CD4-positive, CD25-positive, alpha-beta regulatory T cell (primary cell): Measurements from ENCODE around the gene TAF4. TPM values are rescaled to one million over a fixed set of nuclear protein-coding genes. Genes with fewer than 3 reads are reported as not detected.

Experiments used
- ATAC-seq, 2 donors: fragments of 150-1000 bp; cut with Tn5 transposase; one replicate each; pipeline ENCODE4 v1.10.0; 2021; ENCODE audit warnings: low read depth in 2 of 2, moderate number of reproducible peaks in 2 of 2, moderate library complexity in 1 of 2
- DNase-seq, 3 donors: peaks; one replicate each; pipeline versions ENCODE4 v3.0.0 to v3.0.0-alpha.2; 2012 to 2022; ENCODE audit warnings: mixed read lengths in 1 of 3
- H3K27ac ChIP-seq: one replicate; pipeline ENCODE4 v1.7.0; 2013; ENCODE audit warnings: mild to moderate bottlenecking, low read length; ENCODE audit not compliant: insufficient read depth, poor library complexity, severe bottlenecking
- H3K27me3 ChIP-seq: one replicate; pipeline ENCODE4 v1.7.0; 2013; ENCODE audit warnings: low read length; ENCODE audit not compliant: control insufficient read depth, insufficient read depth
- H3K36me3 ChIP-seq: one replicate; pipeline ENCODE4 v1.7.0; 2013; ENCODE audit warnings: mild to moderate bottlenecking, low read length, moderate library complexity; ENCODE audit not compliant: control insufficient read depth, insufficient read depth
- H3K4me1 ChIP-seq: 2 replicates; pipeline ENCODE4 v1.7.0; 2013; ENCODE audit warnings: mild to moderate bottlenecking, low read length; ENCODE audit not compliant: insufficient read depth, control insufficient read depth, poor library complexity, severe bottlenecking
- H3K4me3 ChIP-seq: one replicate; pipeline ENCODE4 v1.7.0; 2013; ENCODE audit warnings: low read depth, mild to moderate bottlenecking, low read length, moderate library complexity
- H3K9me3 ChIP-seq, 2 experiments: 1 replicate in 1 of 2; 2 replicates in 1 of 2; pipeline ENCODE4 v1.7.0; 2013; ENCODE audit warnings: low read length in 2 of 2, mild to moderate bottlenecking in 1 of 2, moderate library complexity in 1 of 2; ENCODE audit not compliant: control insufficient read depth in 2 of 2
- H3K27ac Mint-ChIP-seq, 3 donors: one replicate each; pipeline ENCODE4 v1.8.0; 2020 to 2022; ENCODE audit warnings: mild to moderate bottlenecking in 3 of 3, mixed read lengths in 3 of 3, moderate library complexity in 2 of 3
- H3K27me3 Mint-ChIP-seq: one replicate; pipeline ENCODE4 v1.8.0; 2022; ENCODE audit warnings: mild to moderate bottlenecking, mixed read lengths
- H3K36me3 Mint-ChIP-seq: one replicate; pipeline ENCODE4 v1.8.0; 2020; ENCODE audit warnings: mixed read lengths
- H3K4me1 Mint-ChIP-seq, 4 donors: one replicate each; pipeline ENCODE4 v1.8.0; 2020 to 2022; ENCODE audit warnings: mixed read lengths in 4 of 4, mild to moderate bottlenecking in 1 of 4
- H3K4me3 Mint-ChIP-seq, 4 donors: one replicate each; pipeline ENCODE4 v1.8.0; 2020 to 2022; ENCODE audit warnings: mild to moderate bottlenecking in 4 of 4, mixed read lengths in 4 of 4, moderate library complexity in 3 of 4
- H3K9me3 Mint-ChIP-seq, 7 donors: one replicate each; pipeline ENCODE4 v1.8.0; 2020 to 2022; ENCODE audit warnings: mixed read lengths in 7 of 7, mild to moderate bottlenecking in 3 of 7, moderate library complexity in 2 of 7
- polyA plus RNA-seq, 4 donors: library from polyadenylated mRNA; unstranded; fragments of 300-500 nt; fragmentation: Illumina TruSeq; gene quantifications; one replicate each; pipeline ENCODE4 v1.2.3, GENCODE V29; 2021
- total RNA-seq: library from RNA; stranded (reverse); gene quantifications from one replicate; pipeline ENCODE4 v1.2.3, GENCODE V29; 2022

The TAF4 gene
- total and polyA plus RNA-seq, 5 donors from 2014 or later, result 0.76 to 20.4 (median 0.91) TPM

GRCh38 chr20:62020935-62021701 lies 44.6 kb downstream of the TAF4 start:
- no peaks in the 10 kb centered on the region for H3K27me3 ChIP-seq
- no peak overlapping the region for H3K27ac ChIP-seq
- peaks cover 9% of the 10 kb centered on the region for H3K36me3 Mint-ChIP-seq
- H3K4me1 Mint-ChIP-seq, result peaks cover 14 to 39% (median 29%) of the 10 kb centered on the region in 4 donors
- H3K36me3 ChIP-seq, result no peaks in the 10 kb centered on the region
- peak overlapping the region in 1 of 3 donors; percentile 83 for H3K27ac Mint-ChIP-seq
- H3K27me3 Mint-ChIP-seq, result no peaks in the 10 kb centered on the region
- H3K9me3 Mint-ChIP-seq, result no peaks in the 10 kb centered on the region
- ATAC-seq, result no peak
- H3K4me3 Mint-ChIP-seq, result peak overlapping the region in 1 of 4 donors; percentile 83
- no peaks in the 10 kb centered on the region for H3K9me3 ChIP-seq
- no peak overlapping the region for H3K4me3 ChIP-seq
- no peaks in the 10 kb centered on the region for H3K4me1 ChIP-seq
- no peak for DNase-seq

GRCh38 chr20:62019881-62020492 lies 45.7 kb downstream of the TAF4 start:
- no peaks in the 10 kb centered on the region for H3K27me3 Mint-ChIP-seq
- Histone ChIP-seq H3K4me3 (no peak overlapping the region), H3K4me1 (no peaks in the 10 kb centered on the region), H3K27ac (no peak overlapping the region), H3K36me3 (no peaks in the 10 kb centered on the region), H3K27me3 (no peaks in the 10 kb centered on the region), H3K9me3 (no peaks in the 10 kb centered on the region)
- H3K4me3 Mint-ChIP-seq, result no peak overlapping the region
- peaks cover 5 to 32% (median 20%) of the 10 kb centered on the region in 4 donors for H3K4me1 Mint-ChIP-seq
- H3K9me3 Mint-ChIP-seq, result no peaks in the 10 kb centered on the region
- H3K27ac Mint-ChIP-seq, result peak overlapping the region in 2 of 3 donors; percentile 46 to 83
- ATAC-seq (no peak), DNase-seq (no peak)
- no peaks in the 10 kb centered on the region for H3K36me3 Mint-ChIP-seq

DNA sequence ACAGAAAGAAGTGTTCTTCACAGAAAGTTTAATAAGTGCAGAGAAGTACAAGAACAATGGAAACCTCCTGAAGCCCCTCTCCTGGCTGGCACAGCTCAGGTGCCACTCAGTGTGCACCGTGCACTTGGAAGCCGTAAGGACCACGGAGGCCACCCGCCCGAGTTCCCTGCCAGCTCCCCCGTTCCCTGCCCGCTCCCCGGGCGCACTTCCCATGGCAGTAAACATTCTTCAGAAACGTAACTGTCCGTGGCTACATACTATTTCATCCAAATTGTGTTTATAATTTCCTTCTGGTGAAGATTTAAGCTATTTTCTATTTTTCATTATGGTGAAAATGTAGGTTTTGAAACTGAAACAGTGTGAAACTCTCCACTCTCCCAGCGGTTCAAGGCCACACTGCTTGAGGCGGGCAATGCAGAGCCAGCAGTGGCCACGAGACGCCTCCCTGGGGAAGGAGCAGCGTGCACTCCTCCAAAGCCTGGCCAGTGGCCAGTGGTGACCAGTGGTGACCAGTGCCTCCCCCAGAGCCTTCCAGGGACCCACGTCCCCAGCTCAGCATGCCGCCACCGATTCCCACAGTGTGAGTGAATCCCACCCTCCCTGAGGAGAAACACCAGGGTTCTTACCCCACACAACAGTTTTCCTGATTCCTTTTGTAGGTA lies 46.4 kb downstream of the TAF4 start:
- H3K27ac Mint-ChIP-seq, result peak overlapping the region in 1 of 3 donors; percentile 71

GRCh38 chr20:62018437-62019143 lies 47.1 kb downstream of the TAF4 start:
- Histone ChIP-seq H3K4me1 (no peaks in the 10 kb centered on the region), H3K9me3 (no peaks in the 10 kb centered on the region), H3K27ac (no peak overlapping the region), H3K4me3 (no peak overlapping the region), H3K27me3 (no peaks in the 10 kb centered on the region), H3K36me3 (no peaks in the 10 kb centered on the region)
- Mint-ChIP-seq H3K36me3 (no peaks in the 10 kb centered on the region), H3K27me3 (no peaks in the 10 kb centered on the region), H3K4me1 (peaks cover 4 to 28% (median 15%) of the 10 kb centered on the region in 4 donors), H3K9me3 (no peaks in the 10 kb centered on the region), H3K4me3 (no peak overlapping the region), H3K27ac (no peak overlapping the region)
- DNase-seq, result no peak
- ATAC-seq, result no peak

More for the DNA sequence above, 46.4 kb downstream of the TAF4 start:
- Histone ChIP-seq H3K27ac (no peak overlapping the region), H3K36me3 (no peaks in the 10 kb centered on the region), H3K4me1 (no peaks in the 10 kb centered on the region), H3K9me3 (no peaks in the 10 kb centered on the region), H3K27me3 (no peaks in the 10 kb centered on the region), H3K4me3 (no peak overlapping the region)
- Mint-ChIP-seq H3K27me3 (no peaks in the 10 kb centered on the region), H3K9me3 (no peaks in the 10 kb centered on the region), H3K36me3 (no peaks in the 10 kb centered on the region), H3K4me1 (peaks cover 4 to 28% (median 17%) of the 10 kb centered on the region in 4 donors), H3K4me3 (no peak overlapping the region)
- ATAC-seq (no peak), DNase-seq (no peak)

GRCh38 chr20:62015540-62016288 lies 50.0 kb downstream of the TAF4 start:
- H3K36me3 Mint-ChIP-seq, result peaks cover 5% of the 10 kb centered on the region
- no peaks in the 10 kb centered on the region for H3K27me3 ChIP-seq
- no peak overlapping the region for H3K4me3 Mint-ChIP-seq
- ATAC-seq (no peak), DNase-seq (no peak)
- H3K4me3 ChIP-seq, result no peak overlapping the region
- H3K27me3 Mint-ChIP-seq, result no peaks in the 10 kb centered on the region
- no peaks in the 10 kb centered on the region for H3K9me3 Mint-ChIP-seq
- H3K27ac Mint-ChIP-seq, result peak overlapping the region in 2 of 3 donors; percentile 46 to 81
- H3K27ac ChIP-seq, result no peak overlapping the region
- no peaks in the 10 kb centered on the region for H3K9me3 ChIP-seq
- H3K4me1 ChIP-seq, result no peaks in the 10 kb centered on the region
- peaks cover 10 to 25% (median 16%) of the 10 kb centered on the region in 4 donors for H3K4me1 Mint-ChIP-seq
- H3K36me3 ChIP-seq, result peaks cover 15% of the 10 kb centered on the region

GRCh38 chr20:62014889-62015537 lies 50.7 kb downstream of the TAF4 start:
- Mint-ChIP-seq H3K4me3 (no peak overlapping the region), H3K9me3 (no peaks in the 10 kb centered on the region), H3K27ac (no peak overlapping the region), H3K4me1 (peaks cover 10 to 20% (median 14%) of the 10 kb centered on the region in 4 donors), H3K27me3 (no peaks in the 10 kb centered on the region), H3K36me3 (peaks cover 5% of the 10 kb centered on the region)
- Histone ChIP-seq H3K36me3 (peaks cover 15% of the 10 kb centered on the region), H3K27ac (no peak overlapping the region), H3K4me3 (no peak overlapping the region), H3K9me3 (no peaks in the 10 kb centered on the region), H3K4me1 (no peaks in the 10 kb centered on the region), H3K27me3 (no peaks in the 10 kb centered on the region)
- ATAC-seq (no peak), DNase-seq (no peak)

GRCh38 chr20:62014488-62014775 lies 51.2 kb downstream of the TAF4 start:
- Histone ChIP-seq H3K9me3 (no peaks in the 10 kb centered on the region), H3K4me3 (no peak overlapping the region), H3K27me3 (no peaks in the 10 kb centered on the region), H3K4me1 (no peaks in the 10 kb centered on the region), H3K36me3 (peaks cover 18% of the 10 kb centered on the region), H3K27ac (no peak overlapping the region)
- no peaks in the 10 kb centered on the region for H3K9me3 Mint-ChIP-seq
- no peaks in the 10 kb centered on the region for H3K27me3 Mint-ChIP-seq
- H3K4me3 Mint-ChIP-seq, result no peak overlapping the region
- H3K27ac Mint-ChIP-seq, result no peak overlapping the region
- no peak for ATAC-seq
- H3K4me1 Mint-ChIP-seq, result peaks cover 10 to 20% (median 14%) of the 10 kb centered on the region in 4 donors
- peaks cover 5% of the 10 kb centered on the region for H3K36me3 Mint-ChIP-seq
- DNase-seq, result no peak
